GM23338 (cell line): Measurements from ENCODE around the gene BCL10. TPM values are rescaled to one million over a fixed set of nuclear protein-coding genes. Genes with fewer than 3 reads are reported as not detected.

Experiments
- ATAC-seq: fragments of 200-7000 bp; cut with Tn5 transposase; 3 replicates; pipeline ENCODE4 v1.9.1; 2020
- DNase-seq: peaks from one replicate; pipeline ENCODE4 v3.0.0-alpha.2; 2015; ENCODE audit warnings: low spot score
- H2AFZ ChIP-seq: fragments of 200-600 bp; sonication (generic); 2 replicates; pipeline ENCODE4 v1.8.0; 2016; ENCODE audit warnings: antibody characterized with exemption, mild to moderate bottlenecking, moderate library complexity
- H3F3A ChIP-seq: fragments of 200-600 bp; sonication (generic); replicated peaks from 2 replicates; pipeline ENCODE4 v1.8.0; 2017; ENCODE audit warnings: antibody characterized with exemption, mixed run types, low read depth
- H3K27ac ChIP-seq: fragments of 200-600 bp; sonication (generic); 2 replicates; pipeline ENCODE4 v1.6.1; 2016; ENCODE audit warnings: low read depth
- H3K27me3 ChIP-seq: fragments of 200-600 bp; sonication (generic); 2 replicates; pipeline ENCODE4 v1.8.0; 2016; ENCODE audit warnings: mild to moderate bottlenecking, mixed run types, moderate library complexity; ENCODE audit not compliant: insufficient read depth
- H3K36me3 ChIP-seq: fragments of 200-600 bp; sonication (generic); 2 replicates; pipeline ENCODE4 v1.8.0; 2016; ENCODE audit warnings: mild to moderate bottlenecking; ENCODE audit not compliant: insufficient read depth
- H3K4me1 ChIP-seq: fragments of 200-600 bp; sonication (generic); 2 replicates; pipeline ENCODE4 v1.8.0; 2016; ENCODE audit warnings: mild to moderate bottlenecking, moderate library complexity; ENCODE audit not compliant: insufficient read depth
- H3K4me2 ChIP-seq: fragments of 200-600 bp; sonication (generic); 2 replicates; pipeline ENCODE4 v1.7.1; 2017; ENCODE audit warnings: mixed run types
- H3K4me3 ChIP-seq: fragments of 200-600 bp; sonication (generic); 2 replicates; pipeline ENCODE4 v1.6.1; 2016; ENCODE audit warnings: mixed run types
- H3K79me2 ChIP-seq: fragments of 200-600 bp; sonication (generic); replicated peaks from 2 replicates; pipeline ENCODE4 v1.8.0; 2017; ENCODE audit warnings: mild to moderate bottlenecking; ENCODE audit not compliant: insufficient read depth
- H3K9me2 ChIP-seq: fragments of 200-600 bp; sonication (generic); 2 replicates; pipeline ENCODE4 v1.8.0; 2017; ENCODE audit not compliant: insufficient read depth
- H4K20me1 ChIP-seq: fragments of 200-600 bp; sonication (generic); replicated peaks from 2 replicates; pipeline ENCODE4 v1.8.0; 2017; ENCODE audit warnings: mild to moderate bottlenecking; ENCODE audit not compliant: insufficient read depth
- H3K27ac Mint-ChIP-seq: 2 replicates; pipeline ENCODE4 v1.8.0; 2020; ENCODE audit warnings: inconsistent platforms, mild to moderate bottlenecking, moderate library complexity, mixed read lengths
- H3K27me3 Mint-ChIP-seq: 3 replicates; pipeline ENCODE4 v1.8.0; 2022; ENCODE audit warnings: low read depth, mild to moderate bottlenecking, moderate library complexity, mixed read lengths, inconsistent platforms; ENCODE audit not compliant: insufficient read depth, poor library complexity
- H3K36me3 Mint-ChIP-seq: 3 replicates; pipeline ENCODE4 v1.8.0; 2021; ENCODE audit warnings: low read depth, mild to moderate bottlenecking, inconsistent platforms, moderate library complexity, mixed read lengths
- H3K4me1 Mint-ChIP-seq: 3 replicates; pipeline ENCODE4 v1.8.0; 2020; ENCODE audit warnings: mild to moderate bottlenecking, inconsistent platforms, mixed read lengths
- H3K4me3 Mint-ChIP-seq: 3 replicates; pipeline ENCODE4 v1.8.0; 2021; ENCODE audit warnings: moderate library complexity, mild to moderate bottlenecking, inconsistent platforms, mixed read lengths
- H3K9me3 Mint-ChIP-seq: 3 replicates; pipeline ENCODE4 v1.8.0; 2020; ENCODE audit warnings: moderate library complexity, mild to moderate bottlenecking, inconsistent platforms, mixed read lengths
- CREB1 ChIP-seq: fragments of 250-450 bp; sonication (Bioruptor Pico); IDR thresholded peaks from 2 replicates; pipeline ENCODE4 v1.5.0; 2020; ENCODE audit warnings: low read depth, mild to moderate bottlenecking, moderate library complexity
- EZH2 ChIP-seq: fragments of 200-600 bp; sonication (generic); IDR thresholded peaks from one replicate; pipeline ENCODE4 v1.8.0; 2017; ENCODE audit warnings: antibody characterized with exemption, mild to moderate bottlenecking, low read depth; ENCODE audit not compliant: unreplicated experiment
- EZH2phosphoT487 ChIP-seq: fragments of 200-600 bp; sonication (generic); IDR thresholded peaks from one replicate; pipeline ENCODE4 v1.8.1; 2018; ENCODE audit warnings: antibody characterized with exemption; ENCODE audit not compliant: unreplicated experiment
- JUNB ChIP-seq: IDR thresholded peaks from one replicate; pipeline ENCODE4 v1.6.1; 2016; ENCODE audit warnings: antibody characterized with exemption; ENCODE audit not compliant: unreplicated experiment
- POLR2AphosphoS5 ChIP-seq: IDR thresholded peaks from 2 replicates; pipeline ENCODE4 v1.6.1; 2016; ENCODE audit warnings: antibody characterized with exemption, low read depth
- STAT1 ChIP-seq: IDR thresholded peaks from one replicate; pipeline ENCODE4 v1.6.1; 2016; ENCODE audit warnings: antibody characterized with exemption; ENCODE audit not compliant: unreplicated experiment
- ZNF114 ChIP-seq: fragments of 250-450 bp; sonication (Bioruptor Pico); IDR thresholded peaks from 2 replicates; pipeline ENCODE4 v1.5.0; 2020; ENCODE audit warnings: mild to moderate bottlenecking, moderate library complexity
- polyA plus RNA-seq: library from polyadenylated mRNA; unstranded; fragments of >200 nt; fragmentation: Nextera tagmentation; extraction: Ambion mirVana; gene quantifications from 2 replicates; pipeline ENCODE4 v1.2.1, GENCODE V29; 2016
- total RNA-seq: library from RNA; depleted of rRNA; stranded (reverse); fragments of >200 nt; shearing (Covaris generic); gene quantifications from 2 replicates; pipeline ENCODE4 v1.2.3, GENCODE V29; 2014
- TF ChIP-seq, protein P1 (sequence below), 2 experiments: fragments of 200-600 bp in 1 of 2; sonication (generic) in 1 of 2; conservative IDR thresholded peaks; 2 replicates each; pipeline versions ENCODE4 v1.5.1 to v1.6.1; 2016 to 2017; ENCODE audit warnings: antibody characterized with exemption in 2 of 2, low read depth in 2 of 2, mild to moderate bottlenecking in 2 of 2, moderate library complexity in 1 of 2
- TF ChIP-seq, protein P2 (sequence below): IDR thresholded peaks from 2 replicates; pipeline ENCODE4 v1.6.1; 2016; ENCODE audit warnings: antibody characterized with exemption
- TF ChIP-seq, protein P3 (sequence below): IDR thresholded peaks from one replicate; pipeline ENCODE4 v1.6.1; 2018; ENCODE audit warnings: antibody characterized with exemption; ENCODE audit not compliant: unreplicated experiment
- TF ChIP-seq, protein P4 (sequence below): fragments of 250-450 bp; sonication (Bioruptor Pico); IDR thresholded peaks from 2 replicates; pipeline ENCODE4 v1.5.0; 2020; ENCODE audit warnings: mild to moderate bottlenecking, moderate library complexity

The BCL10 gene
- total and polyA plus RNA-seq, 2 experiments from 2014 or later: 23.1 to 33.7 TPM

DNA sequence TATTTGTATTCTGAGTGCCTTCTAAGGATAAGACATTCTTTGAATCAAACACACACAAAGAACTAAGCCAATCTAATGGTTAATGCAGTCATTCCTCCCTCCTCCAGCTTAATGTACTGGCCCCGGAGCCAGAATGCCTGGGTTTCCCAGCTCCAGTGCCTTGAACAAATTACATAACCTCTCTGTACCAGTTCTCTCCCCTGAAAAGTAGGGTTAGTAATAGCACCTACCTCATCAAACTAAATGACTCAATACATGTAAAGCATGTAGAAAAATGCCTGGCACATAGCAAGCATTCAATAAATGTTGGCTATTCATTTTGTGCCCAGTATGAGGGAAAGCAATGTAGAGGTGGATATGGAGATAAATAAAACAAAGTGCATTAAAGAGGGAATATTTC, 31.0 kb downstream of the BCL10 start:
- DNase-seq: no peak
- Mint-ChIP-seq H3K4me1 (peaks cover 18% of the 10 kb centered on the region), H3K36me3 (peaks cover 19% of the 10 kb centered on the region), H3K27ac (no peak overlapping the region), H3K9me3 (peaks cover 24% of the 10 kb centered on the region), H3K4me3 (no peak overlapping the region), H3K27me3 (no peaks in the 10 kb centered on the region)
- Histone ChIP-seq H3K27ac (no peak overlapping the region), H2AFZ (no peak overlapping the region), H4K20me1 (no peaks in the 10 kb centered on the region), H3F3A (no peaks in the 10 kb centered on the region), H3K4me3 (no peak overlapping the region), H3K4me2 (no peak overlapping the region), H3K27me3 (no peaks in the 10 kb centered on the region), H3K79me2 (no peaks in the 10 kb centered on the region), H3K36me3 (no peaks in the 10 kb centered on the region), H3K4me1 (peaks cover 6% of the 10 kb centered on the region; the same call in 1 of the 2 replicates), H3K9me2 (no peaks in the 10 kb centered on the region)
- ATAC-seq: no peak
- TF ChIP-seq CREB1 (CRISPR knock-in tag) (no peak), EZH2 (no peak), EZH2phosphoT487 (no peak), JUNB (no peak), STAT1 (no peak), POLR2AphosphoS5 (no peak), ZNF114 (no peak)
- TF ChIP-seq, protein P1, sequence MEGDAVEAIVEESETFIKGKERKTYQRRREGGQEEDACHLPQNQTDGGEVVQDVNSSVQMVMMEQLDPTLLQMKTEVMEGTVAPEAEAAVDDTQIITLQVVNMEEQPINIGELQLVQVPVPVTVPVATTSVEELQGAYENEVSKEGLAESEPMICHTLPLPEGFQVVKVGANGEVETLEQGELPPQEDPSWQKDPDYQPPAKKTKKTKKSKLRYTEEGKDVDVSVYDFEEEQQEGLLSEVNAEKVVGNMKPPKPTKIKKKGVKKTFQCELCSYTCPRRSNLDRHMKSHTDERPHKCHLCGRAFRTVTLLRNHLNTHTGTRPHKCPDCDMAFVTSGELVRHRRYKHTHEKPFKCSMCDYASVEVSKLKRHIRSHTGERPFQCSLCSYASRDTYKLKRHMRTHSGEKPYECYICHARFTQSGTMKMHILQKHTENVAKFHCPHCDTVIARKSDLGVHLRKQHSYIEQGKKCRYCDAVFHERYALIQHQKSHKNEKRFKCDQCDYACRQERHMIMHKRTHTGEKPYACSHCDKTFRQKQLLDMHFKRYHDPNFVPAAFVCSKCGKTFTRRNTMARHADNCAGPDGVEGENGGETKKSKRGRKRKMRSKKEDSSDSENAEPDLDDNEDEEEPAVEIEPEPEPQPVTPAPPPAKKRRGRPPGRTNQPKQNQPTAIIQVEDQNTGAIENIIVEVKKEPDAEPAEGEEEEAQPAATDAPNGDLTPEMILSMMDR (conservative IDR thresholded peaks at IDR 0.05; ENCODE audit: low read depth in 2 of 2): no peak
- TF ChIP-seq, protein P2, sequence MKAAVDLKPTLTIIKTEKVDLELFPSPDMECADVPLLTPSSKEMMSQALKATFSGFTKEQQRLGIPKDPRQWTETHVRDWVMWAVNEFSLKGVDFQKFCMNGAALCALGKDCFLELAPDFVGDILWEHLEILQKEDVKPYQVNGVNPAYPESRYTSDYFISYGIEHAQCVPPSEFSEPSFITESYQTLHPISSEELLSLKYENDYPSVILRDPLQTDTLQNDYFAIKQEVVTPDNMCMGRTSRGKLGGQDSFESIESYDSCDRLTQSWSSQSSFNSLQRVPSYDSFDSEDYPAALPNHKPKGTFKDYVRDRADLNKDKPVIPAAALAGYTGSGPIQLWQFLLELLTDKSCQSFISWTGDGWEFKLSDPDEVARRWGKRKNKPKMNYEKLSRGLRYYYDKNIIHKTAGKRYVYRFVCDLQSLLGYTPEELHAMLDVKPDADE: no peak
- TF ChIP-seq, protein P3, sequence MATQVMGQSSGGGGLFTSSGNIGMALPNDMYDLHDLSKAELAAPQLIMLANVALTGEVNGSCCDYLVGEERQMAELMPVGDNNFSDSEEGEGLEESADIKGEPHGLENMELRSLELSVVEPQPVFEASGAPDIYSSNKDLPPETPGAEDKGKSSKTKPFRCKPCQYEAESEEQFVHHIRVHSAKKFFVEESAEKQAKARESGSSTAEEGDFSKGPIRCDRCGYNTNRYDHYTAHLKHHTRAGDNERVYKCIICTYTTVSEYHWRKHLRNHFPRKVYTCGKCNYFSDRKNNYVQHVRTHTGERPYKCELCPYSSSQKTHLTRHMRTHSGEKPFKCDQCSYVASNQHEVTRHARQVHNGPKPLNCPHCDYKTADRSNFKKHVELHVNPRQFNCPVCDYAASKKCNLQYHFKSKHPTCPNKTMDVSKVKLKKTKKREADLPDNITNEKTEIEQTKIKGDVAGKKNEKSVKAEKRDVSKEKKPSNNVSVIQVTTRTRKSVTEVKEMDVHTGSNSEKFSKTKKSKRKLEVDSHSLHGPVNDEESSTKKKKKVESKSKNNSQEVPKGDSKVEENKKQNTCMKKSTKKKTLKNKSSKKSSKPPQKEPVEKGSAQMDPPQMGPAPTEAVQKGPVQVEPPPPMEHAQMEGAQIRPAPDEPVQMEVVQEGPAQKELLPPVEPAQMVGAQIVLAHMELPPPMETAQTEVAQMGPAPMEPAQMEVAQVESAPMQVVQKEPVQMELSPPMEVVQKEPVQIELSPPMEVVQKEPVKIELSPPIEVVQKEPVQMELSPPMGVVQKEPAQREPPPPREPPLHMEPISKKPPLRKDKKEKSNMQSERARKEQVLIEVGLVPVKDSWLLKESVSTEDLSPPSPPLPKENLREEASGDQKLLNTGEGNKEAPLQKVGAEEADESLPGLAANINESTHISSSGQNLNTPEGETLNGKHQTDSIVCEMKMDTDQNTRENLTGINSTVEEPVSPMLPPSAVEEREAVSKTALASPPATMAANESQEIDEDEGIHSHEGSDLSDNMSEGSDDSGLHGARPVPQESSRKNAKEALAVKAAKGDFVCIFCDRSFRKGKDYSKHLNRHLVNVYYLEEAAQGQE: no peak
- TF ChIP-seq, protein P4, sequence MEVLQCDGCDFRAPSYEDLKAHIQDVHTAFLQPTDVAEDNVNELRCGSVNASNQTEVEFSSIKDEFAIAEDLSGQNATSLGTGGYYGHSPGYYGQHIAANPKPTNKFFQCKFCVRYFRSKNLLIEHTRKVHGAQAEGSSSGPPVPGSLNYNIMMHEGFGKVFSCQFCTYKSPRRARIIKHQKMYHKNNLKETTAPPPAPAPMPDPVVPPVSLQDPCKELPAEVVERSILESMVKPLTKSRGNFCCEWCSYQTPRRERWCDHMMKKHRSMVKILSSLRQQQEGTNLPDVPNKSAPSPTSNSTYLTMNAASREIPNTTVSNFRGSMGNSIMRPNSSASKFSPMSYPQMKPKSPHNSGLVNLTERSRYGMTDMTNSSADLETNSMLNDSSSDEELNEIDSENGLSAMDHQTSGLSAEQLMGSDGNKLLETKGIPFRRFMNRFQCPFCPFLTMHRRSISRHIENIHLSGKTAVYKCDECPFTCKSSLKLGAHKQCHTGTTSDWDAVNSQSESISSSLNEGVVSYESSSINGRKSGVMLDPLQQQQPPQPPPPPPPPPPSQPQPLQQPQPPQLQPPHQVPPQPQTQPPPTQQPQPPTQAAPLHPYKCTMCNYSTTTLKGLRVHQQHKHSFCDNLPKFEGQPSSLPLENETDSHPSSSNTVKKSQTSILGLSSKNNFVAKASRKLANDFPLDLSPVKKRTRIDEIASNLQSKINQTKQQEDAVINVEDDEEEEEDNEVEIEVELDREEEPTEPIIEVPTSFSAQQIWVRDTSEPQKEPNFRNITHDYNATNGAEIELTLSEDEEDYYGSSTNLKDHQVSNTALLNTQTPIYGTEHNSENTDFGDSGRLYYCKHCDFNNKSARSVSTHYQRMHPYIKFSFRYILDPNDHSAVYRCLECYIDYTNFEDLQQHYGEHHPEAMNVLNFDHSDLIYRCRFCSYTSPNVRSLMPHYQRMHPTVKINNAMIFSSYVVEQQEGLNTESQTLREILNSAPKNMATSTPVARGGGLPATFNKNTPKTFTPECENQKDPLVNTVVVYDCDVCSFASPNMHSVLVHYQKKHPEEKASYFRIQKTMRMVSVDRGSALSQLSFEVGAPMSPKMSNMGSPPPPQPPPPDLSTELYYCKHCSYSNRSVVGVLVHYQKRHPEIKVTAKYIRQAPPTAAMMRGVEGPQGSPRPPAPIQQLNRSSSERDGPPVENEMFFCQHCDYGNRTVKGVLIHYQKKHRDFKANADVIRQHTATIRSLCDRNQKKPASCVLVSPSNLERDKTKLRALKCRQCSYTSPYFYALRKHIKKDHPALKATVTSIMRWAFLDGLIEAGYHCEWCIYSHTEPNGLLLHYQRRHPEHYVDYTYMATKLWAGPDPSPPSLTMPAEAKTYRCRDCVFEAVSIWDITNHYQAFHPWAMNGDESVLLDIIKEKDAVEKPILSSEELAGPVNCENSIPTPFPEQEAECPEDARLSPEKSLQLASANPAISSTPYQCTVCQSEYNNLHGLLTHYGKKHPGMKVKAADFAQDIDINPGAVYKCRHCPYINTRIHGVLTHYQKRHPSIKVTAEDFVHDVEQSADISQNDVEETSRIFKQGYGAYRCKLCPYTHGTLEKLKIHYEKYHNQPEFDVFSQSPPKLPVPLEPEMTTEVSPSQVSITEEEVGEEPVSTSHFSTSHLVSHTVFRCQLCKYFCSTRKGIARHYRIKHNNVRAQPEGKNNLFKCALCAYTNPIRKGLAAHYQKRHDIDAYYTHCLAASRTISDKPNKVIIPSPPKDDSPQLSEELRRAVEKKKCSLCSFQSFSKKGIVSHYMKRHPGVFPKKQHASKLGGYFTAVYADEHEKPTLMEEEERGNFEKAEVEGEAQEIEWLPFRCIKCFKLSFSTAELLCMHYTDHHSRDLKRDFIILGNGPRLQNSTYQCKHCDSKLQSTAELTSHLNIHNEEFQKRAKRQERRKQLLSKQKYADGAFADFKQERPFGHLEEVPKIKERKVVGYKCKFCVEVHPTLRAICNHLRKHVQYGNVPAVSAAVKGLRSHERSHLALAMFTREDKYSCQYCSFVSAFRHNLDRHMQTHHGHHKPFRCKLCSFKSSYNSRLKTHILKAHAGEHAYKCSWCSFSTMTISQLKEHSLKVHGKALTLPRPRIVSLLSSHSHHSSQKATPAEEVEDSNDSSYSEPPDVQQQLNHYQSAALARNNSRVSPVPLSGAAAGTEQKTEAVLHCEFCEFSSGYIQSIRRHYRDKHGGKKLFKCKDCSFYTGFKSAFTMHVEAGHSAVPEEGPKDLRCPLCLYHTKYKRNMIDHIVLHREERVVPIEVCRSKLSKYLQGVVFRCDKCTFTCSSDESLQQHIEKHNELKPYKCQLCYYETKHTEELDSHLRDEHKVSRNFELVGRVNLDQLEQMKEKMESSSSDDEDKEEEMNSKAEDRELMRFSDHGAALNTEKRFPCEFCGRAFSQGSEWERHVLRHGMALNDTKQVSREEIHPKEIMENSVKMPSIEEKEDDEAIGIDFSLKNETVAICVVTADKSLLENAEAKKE (CRISPR knock-in tag): no peak
